Left ventricle myocardium superior (tissue), 1 donor: ENCODE data around the gene RIMS3. TPM values are rescaled to one million over a fixed set of nuclear protein-coding genes. Genes with fewer than 3 reads are reported as not detected.

Source experiments
- ATAC-seq: fragments of 200-7000 bp; cut with Tn5 transposase; one replicate; pipeline ENCODE4 v1.9.1; 2020; ENCODE audit warnings: mild to moderate bottlenecking, moderate library complexity
- DNase-seq: peaks from one replicate; pipeline ENCODE4 v3.0.0-alpha.2; 2020
- intact Hi-C: fragments of 100-400 bp; cut with micrococcal nuclease; formaldehyde crosslinking; loops from one replicate; pipeline ENCODE4 v1.11.0; 2022
- total RNA-seq: library from RNA; stranded (reverse); fragmentation: NEBNext Ultra II Directional; extraction: Animal tissue kit (Norgen Biotek cat#: 25700); gene quantifications from one replicate; pipeline ENCODE4 v1.2.1, GENCODE V29; 2021
- donor health status: DM: no; HTN: yes; CAD: no; lungs with severe emphysema.

The RIMS3 gene
- total RNA-seq, 1 donor from 2014 or later = 0.92 TPM

- no peak for DNase-seq
- intact Hi-C loops = no loop called here
- no peak for ATAC-seq
These were observed 27.9 kb upstream of the RIMS3 start for GRCh38 chr1:40693425-40693824.

DNA sequence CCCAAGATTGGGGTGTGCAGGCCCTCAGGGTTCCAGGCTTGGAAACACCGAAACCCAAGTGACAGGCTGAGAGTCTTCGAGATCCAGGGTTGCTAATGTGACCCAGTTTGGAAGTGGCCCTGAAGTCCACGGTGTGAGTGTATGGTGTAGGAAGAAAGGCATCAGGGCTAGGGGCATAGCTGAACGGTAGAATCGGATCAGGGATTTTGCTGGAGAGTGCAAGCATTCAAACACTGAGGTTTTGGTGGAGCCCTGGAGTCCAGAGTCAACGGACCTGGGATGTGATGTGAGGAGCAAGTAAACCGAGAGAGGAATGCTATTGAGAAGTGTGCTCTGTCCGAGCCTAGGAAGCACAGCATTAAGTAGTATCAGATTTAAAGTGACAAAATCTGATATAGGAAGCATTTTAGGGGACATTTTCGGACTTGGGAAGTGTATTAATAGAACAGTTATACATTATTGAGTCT, 27.0 kb upstream of the RIMS3 start:
- ATAC-seq (peak; percentile 1), DNase-seq (no peak)
- intact Hi-C loops = no loop called here

GRCh38 chr1:40691538-40692428, 26.3 kb upstream of the RIMS3 start, which contains the start of gene NFYC:
Gene NFYC, plus strand, starts transcription at chr1:40691704. Its CDS starts 47,140 bp downstream, at chr1:40738844.
- intact Hi-C loops = no loop called here
- peak; percentile 96 for ATAC-seq

DNA sequence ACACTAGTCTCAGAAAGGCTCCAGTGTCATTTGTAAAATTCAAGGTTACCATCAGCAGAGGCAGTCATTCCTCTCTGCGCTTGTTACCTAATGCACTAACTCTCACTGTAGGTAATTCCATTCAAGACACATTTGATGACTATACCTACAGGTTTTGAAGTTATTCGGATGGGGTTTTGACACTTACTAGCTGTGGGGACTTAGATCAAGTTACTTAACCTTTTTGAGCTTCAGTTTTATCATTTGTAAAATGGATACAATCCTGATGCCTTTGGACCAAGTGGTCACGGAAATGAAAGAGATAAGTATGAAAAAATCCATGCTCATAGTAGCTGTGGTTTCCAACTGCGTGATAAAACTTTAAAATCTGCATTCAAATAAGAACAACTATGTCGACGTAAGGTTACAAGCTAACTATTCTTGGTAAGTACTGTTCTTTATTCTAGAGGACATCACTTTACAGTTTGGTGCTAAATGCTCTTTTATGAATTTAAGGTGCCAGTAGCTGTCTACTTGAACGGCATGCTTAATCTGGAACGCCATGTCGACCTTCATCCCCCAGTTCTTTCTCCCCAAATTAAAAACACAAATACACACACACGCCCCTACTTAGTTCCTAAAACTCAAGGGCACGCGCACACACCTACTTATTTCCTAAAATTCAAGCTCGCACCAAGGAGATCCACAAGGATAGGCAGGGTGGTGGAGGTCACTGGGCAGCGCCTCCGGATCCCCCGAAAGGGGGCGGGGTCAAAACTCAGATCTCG, 25.5 kb upstream of the RIMS3 start:
- DNase-seq = no peak
- intact Hi-C loops = no loop called here
- no peak for ATAC-seq

More at GRCh38 chr1:40691538-40692428, 26.3 kb upstream of the RIMS3 start, which contains the start of gene NFYC:
- peak; percentile 97 for DNase-seq

DNA sequence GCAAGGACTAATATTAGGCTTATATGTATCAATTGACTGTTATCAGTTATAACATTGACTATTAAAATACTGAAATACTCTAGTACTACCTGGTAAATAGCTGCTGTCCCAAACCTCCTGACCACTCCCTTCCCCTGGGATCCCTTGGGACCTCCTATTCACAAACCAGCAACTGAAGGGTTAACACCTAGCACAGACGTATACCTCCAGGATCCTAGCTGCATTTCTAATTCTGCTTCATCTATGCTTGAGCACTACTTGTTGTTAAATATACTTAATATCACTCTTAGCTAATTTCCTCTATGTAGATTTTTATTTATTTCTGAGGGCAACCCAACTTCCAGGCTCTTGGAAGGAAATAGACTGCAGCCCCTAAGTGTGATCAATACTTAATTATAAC, 24.3 kb upstream of the RIMS3 start:
- DNase-seq (no peak), ATAC-seq (no peak)
- intact Hi-C loops = no loop called here

GRCh38 chr1:40687661-40688060, 22.2 kb upstream of the RIMS3 start:
- no peak for DNase-seq
- intact Hi-C loops = no loop called here
- no peak for ATAC-seq

GRCh38 chr1:40687059-40687458, 21.6 kb upstream of the RIMS3 start:
- DNase-seq (no peak), ATAC-seq (no peak)
- intact Hi-C loops = no loop called here

DNA sequence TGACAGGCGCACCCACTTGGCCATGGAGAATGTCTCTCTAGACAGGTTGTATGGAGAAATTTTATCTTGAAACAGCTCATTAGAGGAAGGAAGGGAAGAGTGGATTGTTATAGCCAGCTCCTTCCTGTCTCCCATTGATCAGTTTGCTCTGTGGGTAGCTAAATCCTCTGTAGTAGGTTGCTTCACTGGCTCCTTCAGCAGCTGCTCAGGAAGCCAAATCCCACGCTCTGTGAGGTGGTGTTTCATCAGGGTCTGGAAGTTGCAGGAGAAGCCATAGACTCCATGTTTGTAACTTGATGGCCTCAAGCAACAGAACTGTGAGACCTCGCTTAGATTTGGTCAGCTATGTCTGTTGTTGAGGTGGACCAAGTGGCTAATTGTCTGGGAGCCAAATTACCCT, 19.2 kb upstream of the RIMS3 start:
- intact Hi-C loops = no loop called here
- ATAC-seq (no peak), DNase-seq (no peak)

DNA sequence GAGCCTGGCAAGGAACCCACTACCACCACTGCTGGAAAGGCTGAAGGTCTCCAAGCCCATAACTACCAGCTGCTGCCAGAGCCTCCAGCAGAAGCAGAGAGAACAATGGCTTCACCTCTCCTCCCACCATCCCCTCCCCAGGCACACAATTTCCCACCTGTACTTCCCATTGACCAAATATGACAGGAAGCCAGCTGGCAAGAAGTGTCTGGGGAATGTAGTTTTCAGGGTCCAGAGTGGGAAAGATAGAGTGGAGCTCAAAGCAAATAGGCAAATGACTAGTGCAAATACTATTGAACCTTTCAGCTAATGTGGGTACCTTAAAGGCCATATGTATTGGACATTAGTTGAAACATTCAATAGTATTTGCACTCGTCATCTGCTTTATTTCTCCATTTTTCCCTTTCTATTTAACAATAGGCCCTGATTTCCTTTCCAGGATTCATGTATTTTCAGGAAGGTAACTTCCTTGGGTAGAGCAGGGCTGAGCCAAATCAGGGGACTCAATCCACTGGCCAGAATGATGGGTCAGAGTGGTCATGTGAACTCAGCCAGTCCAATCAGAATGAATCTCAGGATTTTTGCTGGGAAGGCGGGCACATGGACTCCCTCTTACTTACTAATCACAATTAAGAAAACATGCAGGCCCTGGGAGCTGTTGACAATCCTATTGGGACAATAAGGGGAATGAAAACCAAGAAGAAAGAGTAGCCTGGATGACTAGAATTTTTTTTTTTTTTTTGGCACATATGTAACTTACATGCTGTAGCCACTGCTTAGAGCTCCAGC, 13.9 kb upstream of the RIMS3 start:
- intact Hi-C loops = no loop called here
- DNase-seq (no peak), ATAC-seq (no peak)

DNA sequence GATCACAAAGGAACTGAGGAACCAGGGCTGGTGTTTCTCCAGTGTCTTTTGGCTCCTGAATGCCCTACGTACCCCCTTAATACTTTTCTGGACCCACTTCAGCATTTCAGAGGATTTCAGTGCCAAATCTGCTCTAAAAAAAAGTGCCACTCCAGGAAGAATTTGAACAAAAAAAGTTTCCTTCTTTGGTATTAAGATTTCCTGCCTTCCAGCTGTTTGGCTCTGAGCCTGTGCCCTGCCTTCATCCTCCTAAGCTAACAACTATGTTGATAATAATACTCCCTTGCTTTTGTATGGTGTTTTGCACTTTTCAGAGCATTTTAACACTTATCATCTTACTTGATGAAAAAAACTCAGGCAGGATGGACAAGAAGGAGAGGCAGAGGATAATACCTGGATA, 11.0 kb upstream of the RIMS3 start:
- intact Hi-C loops = no loop called here
- ATAC-seq (no peak), DNase-seq (no peak)

DNA sequence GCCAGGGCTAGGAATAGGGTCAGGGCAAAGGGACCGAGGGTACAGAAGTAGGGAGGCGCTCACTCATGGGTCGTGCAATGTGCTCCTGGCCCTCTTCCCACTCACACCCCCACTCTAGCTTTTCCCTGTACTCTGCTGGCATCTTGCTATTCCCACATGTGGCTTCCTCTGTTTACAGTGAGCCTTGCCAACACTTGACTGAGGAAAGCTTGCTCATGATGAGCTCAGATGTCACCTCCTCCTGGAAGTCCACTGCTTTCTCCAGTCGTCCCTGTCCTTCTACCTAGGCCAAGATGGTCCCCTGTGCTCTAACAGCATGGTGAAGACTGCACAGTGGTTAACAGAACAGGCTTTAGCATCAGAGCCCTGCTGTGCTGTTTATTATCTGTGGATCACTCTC, 8.0 kb upstream of the RIMS3 start:
- DNase-seq = no peak
- intact Hi-C loops = no loop called here
- ATAC-seq = no peak

DNA sequence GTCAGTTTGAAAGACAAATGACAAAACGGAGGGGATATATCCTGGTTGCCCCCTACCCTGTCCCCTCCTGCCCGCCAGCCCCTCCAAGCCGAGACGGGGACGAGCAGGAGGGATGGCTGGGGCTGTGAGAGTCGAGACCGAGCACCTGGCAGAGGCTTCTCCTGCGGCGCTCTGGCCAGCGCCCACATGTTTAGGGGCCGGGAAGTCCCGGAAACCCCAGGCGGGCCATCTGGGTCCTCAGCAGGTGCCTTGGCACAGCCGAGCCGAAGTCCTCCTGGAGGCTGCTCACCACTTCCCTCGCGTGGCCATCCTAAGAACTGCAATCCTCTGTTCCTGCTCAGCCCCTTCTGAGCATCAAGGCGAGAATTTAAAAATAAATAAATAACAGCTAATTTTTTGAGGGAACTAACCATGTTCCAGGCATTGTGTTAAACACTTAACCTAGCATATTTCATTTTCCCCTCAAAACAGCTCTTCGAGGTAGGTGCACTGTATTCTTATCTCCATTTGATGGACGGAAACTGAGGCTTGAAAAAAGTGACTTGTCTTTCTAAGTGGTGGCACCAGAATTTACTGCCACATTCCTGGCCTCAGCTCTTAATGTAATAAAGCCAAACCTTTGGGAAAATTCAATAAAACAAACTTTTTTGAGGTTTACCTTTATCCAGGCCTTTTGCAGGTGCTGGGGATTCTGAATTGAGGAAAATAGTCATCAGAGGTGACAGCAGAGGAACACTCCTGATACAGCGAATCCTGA, 3.5 kb upstream of the RIMS3 start:
- DNase-seq (peak; percentile 83), ATAC-seq (peak; percentile 61)
- intact Hi-C loops = loop anchor here (10.0 kb wide), 1 partner anchor 54 kb away; no protein-coding TSS in a partner anchor

GRCh38 chr1:40664791-40665190, 691 bp downstream of the RIMS3 start:
- ATAC-seq (no peak), DNase-seq (no peak)
- intact Hi-C loops = loop anchor here (10.0 kb wide), 1 partner anchor 50 kb away; no protein-coding TSS in a partner anchor

GRCh38 chr1:40664167-40664537, 1.3 kb downstream of the RIMS3 start:
- intact Hi-C loops = loop anchor here (10.0 kb wide), 1 partner anchor 49 kb away; no protein-coding TSS in a partner anchor
- no peak for DNase-seq
- ATAC-seq = no peak

DNA sequence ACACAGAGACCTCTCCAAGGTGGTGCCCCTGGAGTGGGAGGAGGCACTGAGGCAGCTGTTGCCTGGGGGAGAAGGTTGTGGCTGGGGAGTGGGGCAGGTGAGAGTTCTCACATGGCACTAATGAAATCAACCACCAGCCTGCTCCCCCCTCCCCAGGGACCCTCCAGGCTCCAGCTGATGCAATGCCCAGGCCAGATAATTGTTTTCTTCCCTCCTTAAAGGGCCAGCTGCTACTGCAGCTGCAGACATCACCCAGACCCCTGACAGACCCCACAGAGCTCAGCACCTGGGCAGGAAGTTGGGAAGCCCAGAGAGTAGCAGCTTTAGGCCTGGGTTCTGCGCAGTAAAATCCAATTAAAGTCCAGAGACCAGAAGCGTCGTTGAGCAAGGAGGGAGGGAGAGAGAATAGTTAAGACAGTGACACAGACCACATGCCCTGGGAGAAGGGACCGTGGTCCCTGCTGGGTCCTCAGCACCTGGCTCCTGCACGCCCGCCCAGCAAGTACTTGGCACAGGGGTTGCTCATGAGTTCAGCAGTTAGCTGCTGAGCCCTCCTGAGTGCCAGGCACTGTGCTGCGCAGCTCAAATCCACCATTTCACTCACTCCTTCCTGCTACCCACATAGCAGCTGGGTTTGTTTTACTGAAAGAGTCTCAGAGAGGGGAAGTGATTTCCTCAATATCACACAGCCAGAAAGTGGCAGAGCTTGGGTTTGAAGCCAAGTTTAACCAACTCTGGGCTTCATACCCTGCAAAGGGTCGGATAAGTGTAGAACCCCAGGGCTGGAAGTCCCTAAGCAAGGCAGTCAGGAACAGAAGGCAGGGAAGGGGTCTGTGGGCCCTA, 1.9 kb downstream of the RIMS3 start:
- intact Hi-C loops = loop anchor here (10.0 kb wide), 1 partner anchor 49 kb away; no protein-coding TSS in a partner anchor
- DNase-seq (no peak), ATAC-seq (no peak)

GRCh38 chr1:40662864-40663263, 2.6 kb downstream of the RIMS3 start:
- intact Hi-C loops = loop anchor here (10.0 kb wide), 1 partner anchor 48 kb away; no protein-coding TSS in a partner anchor
- DNase-seq (no peak), ATAC-seq (no peak)

DNA sequence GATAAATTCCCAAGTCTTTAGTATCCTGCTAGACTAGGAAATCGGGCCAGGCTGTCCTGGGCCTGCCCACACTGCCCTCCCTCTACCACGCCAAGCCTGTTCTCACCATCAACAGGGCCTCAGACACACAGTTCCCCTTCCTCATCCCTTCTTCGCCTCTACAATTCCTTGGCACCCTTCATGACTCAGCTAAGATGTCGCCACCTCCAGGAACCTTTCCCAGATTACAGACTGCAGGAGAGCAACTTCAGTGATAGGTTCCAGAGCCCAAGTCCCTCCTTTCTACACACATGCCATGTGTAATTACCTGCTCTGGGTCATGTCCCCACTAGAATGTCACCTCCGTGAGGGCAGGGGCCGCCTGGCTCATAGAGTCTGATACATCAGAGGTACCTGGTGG, 3.3 kb downstream of the RIMS3 start:
- intact Hi-C loops = loop anchor here (10.0 kb wide), 1 partner anchor 47 kb away; no protein-coding TSS in a partner anchor
- DNase-seq (no peak), ATAC-seq (no peak)
